Renal cortical epithelial cell (primary cell): ENCODE data around the gene SPTAN1. TPM values are rescaled to one million over a fixed set of nuclear protein-coding genes. Genes with fewer than 3 reads are reported as not detected.
"Not testable (repeated sequence)": the region's sequence is repeated elsewhere in the genome, so short reads cannot be mapped to it uniquely, and the experiment has no call there.

Experiments
- DNase-seq: peaks from one replicate; pipeline ENCODE4 v3.0.0-alpha.2; 2011; ENCODE audit warnings: low read depth
- total RNA-seq: library from RNA; depleted of rRNA; stranded (reverse); fragments of >200 nt; gene quantifications from 2 replicates; pipeline ENCODE4 v1.2.3, GENCODE V29; 2014

Gene SPTAN1
- 206 and 420 TPM in 2 replicates for total RNA-seq

DNA sequence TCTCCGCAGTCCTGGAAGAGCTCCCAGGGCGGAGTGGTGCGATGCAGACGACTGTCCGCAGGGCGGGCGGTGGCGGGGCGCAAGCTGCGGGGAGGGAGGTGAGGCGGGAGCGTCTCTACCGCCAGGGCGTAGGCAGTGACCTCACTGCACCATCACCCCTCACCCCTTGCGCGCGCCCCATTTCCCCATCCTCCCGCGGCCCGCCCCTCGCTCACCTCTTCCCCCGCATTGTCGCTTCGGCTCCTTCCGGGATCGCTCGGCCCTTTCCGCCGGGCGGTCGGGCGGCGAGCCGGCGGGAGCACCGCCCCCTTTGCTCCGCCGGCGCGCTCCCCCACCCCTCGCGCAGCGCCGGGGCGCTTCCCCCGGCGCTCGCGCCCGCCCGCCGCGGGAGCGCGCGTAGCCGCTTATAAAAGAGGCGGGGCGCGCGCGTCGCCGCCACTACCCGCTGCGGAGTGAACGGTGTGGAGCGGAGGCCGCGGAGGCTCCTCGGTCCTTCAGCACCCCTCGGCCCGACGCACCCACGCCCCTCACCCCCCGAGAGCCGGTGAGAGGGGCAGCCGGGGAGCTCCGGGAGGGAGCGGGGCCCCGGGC is at the start of gene SPTAN1:
Gene SPTAN1 (plus strand): TSS at position 435 of the 591 bp plus-strand sequence. CDS start 14,154 bp downstream, outside the sequence.
- DNase-seq: peak; percentile 49

DNA sequence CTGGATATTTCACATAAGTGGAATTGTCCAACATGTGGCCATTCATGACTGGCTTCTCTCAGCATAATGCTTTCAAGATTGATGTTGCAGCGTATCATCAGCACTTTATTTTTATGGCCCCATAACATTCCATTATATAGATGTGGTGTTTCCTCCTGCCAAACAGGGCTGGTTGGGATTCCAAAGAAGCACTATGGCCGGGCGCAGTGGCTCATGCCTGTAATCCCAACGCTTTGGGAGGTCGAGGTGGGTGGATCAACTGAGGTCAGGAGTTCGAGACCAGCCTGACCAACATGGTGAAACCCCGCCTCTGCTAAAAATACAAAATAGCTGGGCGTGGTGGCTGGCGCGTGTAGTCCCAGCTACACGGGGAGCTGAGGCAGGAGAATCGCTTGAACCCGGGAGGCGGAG is 49.0 kb upstream of the SPTAN1 start:
- not testable (repeated sequence) for DNase-seq

DNA sequence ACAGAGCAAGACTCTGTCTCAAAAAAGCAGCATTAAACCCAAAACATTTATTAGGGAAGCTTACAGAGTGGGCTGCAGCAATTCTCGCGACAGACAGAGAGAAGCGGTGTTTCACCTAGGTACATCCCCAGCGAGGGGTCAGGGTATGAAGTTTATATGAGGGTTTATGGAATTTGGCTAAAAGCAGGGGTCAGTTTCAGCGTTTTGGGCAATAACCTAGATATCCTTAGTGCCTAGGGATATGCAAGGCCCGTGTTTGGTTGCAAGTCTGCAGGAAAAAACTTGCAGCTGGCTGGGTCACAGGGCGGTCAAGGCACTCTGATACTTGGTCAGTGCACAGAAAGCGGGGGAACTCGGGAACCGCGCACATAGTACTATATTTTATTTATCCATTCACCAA is 48.5 kb upstream of the SPTAN1 start:
- DNase-seq: no peak

DNA sequence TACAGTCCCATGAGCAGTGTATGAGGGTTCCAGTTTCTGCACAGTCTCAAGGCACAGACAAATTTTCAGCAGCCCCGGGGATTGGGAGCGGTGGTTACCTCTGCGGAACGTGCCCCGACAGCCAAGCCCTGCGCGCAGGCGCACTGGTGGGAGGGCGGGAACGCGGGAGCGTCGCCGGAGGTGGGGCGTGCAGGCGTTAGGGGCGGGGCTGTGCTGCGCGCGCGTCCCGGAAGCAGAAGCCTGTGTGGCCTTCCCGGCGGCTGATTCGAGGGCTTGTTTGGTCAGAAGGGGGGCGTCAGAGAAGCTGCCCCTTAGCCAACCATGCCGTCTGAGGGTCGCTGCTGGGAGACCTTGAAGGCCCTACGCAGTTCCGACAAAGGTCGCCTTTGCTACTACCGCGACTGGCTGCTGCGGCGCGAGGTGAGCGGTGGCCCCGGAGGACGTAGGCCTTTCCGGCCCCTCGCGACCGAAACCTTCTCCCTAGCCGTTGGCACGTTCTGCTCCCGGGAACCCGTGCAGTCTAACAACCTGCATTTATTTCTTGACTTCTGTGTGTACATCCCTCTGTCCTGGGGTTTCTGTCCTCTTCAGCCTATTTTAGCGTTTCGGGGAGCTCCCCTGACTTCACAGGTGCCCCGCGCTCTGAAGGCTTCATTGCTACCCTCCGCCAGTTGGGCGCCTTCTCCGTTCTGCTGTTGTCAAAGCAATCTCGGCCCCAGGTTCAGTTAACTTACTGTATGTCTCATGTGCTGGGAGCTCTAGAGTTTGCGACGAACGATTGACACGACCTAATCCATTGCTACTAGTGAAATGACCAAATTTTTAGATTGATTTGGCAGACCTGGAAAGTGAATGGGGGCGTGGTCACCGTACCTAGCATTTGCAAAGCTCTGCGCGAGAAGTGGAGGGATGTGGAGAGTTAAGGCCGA is 47.6 kb upstream of the SPTAN1 start, which contains the start of gene GLE1:
Gene GLE1 (plus strand): TSS at position 235 of the 929 bp plus-strand sequence. CDS start 87 bp downstream, at position 322.
- peak; percentile 75 for DNase-seq

DNA sequence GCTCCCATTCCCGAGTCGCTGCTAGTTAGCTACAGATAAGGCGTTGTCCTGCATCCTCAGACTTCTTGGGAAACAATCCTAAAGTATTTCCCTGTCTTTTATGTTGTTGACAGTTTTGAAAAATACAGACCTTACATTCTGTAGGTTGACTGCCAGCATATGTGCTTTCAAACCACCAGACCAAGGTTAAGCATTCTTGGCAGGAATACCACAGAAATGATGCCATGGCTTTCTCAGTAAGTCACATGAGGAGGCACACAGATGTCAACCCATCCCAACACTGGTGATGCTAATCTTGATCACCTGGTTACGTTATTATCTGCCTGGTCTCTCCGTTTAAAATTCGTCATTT is 47.0 kb upstream of the SPTAN1 start:
- no peak for DNase-seq

DNA sequence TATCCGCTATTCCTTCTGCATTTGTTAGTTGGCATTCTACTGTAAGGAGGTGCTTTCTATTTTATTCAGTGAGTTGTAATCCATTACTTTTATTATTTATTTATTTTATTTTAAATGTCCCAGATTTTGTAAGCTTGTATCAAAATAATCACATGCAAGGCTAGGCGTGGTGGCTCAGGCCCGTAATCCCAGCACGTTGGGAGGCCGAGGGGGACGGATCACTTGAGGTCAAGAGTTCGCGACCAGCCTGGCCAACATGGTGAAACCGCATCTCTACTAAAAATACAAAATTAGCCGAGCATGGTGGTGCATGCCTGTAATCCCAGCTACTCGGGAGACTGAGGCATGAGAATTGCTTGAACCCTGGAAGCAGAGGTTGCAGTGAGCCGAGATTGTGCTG is 46.5 kb upstream of the SPTAN1 start:
- DNase-seq: not testable (repeated sequence)

DNA sequence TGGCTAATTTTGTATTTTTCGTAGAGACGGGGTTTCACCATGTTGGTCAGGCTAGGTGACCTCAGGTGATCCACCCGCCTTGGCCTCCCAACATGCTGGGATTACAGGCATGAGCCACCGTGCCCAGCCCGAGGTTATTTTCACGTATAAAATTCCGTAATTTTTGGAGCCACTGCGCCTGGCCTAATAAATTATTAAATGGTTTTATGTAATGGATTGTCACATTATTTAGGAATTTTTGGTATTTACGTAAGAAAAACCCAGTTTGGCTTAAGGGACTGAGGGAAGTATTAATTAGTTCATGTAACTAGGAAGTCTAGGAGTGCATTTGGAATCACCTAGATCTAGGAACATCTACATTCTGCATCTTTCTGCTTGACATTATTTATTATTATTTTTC is 39.6 kb upstream of the SPTAN1 start:
- DNase-seq: no peak

DNA sequence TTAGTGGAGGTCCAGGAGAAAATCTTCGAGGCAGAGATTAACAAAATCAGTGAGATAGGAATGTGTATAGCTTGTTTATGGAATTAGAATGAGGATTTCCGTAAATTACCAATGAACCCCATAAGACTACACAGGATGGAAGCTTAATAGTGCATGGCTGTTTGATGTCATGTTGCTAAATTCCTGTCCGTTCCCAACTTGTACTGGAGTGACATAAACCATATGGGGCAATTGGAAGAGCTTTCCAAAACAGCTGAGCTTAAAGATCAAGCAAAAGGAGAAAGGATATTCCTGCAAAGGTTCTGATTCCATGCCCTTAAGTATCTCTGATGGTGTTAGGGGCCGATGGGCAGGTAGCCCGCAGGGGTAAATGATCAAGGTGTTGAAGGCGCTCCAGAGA is 30.4 kb upstream of the SPTAN1 start:
- no peak for DNase-seq

DNA sequence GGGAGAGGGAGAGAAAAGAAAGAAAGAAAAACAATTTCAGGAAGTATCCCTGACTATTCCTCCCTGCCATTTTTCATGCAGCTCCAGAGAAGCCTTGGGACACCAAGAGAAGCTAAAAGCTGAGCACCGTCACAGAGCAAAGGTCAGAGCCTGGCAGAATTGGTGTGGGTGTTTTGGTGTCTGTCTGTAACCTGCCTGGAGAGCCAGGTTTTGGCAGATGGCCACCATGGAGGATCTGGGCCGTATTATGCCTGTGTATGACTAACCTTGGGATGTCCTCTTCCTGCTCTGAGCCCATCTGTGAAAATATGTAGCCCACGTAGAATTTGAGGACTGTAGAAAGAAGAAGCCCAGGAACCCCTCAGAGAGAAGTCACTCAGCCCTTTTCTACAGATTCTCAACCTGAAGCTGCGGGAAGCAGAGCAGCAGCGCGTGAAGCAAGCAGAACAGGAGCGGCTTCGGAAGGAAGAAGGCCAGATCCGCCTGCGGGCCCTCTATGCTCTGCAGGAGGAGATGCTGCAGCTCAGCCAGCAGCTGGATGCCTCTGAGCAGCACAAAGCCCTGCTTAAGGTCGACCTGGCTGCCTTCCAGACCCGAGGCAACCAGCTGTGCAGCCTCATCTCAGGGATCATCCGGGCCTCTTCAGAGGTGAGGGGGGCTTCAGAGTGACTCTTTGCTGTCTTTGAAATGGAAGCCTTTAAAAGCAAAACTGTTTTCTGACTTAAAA is 29.0 kb upstream of the SPTAN1 start:
- peak; percentile 10 for DNase-seq

DNA sequence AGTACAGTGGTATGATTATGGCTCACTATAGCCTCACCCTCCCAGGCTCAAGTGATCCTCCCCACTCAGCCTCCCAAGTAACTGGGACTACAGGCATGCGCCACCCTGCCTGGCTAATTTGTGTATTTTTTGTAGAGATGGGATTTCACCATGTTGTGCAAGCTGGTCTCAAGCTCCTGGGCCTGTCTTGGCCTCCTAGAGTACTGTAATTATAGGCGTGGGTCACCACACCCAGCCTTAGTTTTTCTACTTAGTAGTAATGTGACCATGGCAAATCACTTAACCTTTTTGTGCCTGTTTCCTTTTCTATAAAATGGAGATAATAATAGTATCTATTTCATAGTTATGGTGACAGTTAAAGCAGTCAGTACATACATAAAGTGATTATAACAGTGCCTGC is 25.7 kb upstream of the SPTAN1 start:
- DNase-seq: no peak

DNA sequence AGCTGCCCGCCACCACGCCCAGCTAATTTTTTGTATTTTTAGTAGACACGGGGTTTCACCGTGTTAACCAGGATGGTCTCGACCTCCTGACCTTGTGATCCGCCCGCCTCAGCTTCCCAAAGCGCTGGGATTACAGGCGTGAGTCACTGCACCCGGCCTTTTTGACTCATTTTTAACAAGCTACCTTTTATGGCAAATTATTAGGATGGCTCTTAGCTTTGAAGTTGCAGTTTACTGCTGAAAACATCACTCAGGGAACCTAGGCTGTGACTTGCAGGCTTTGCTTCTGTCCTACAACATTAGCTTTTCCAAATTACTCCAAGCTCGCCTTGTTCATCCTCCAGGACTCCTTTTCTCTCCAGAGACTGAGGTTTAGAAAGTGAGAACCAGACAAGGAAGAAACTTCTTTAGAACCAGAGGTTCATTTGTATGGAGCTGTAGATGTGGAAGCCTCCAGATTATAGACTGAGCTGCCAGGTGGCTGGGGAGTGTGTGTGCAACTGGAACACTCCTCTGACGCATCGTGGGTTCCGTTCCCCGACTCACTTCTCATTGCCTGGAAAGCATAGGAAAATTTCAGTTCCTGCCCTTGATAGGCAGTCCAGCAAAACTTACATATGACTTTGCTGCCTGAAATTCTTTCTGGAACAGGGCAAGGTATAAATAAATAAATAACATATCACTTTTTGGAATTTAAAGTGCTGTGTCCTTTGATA is 23.8 kb upstream of the SPTAN1 start:
- no peak for DNase-seq

DNA sequence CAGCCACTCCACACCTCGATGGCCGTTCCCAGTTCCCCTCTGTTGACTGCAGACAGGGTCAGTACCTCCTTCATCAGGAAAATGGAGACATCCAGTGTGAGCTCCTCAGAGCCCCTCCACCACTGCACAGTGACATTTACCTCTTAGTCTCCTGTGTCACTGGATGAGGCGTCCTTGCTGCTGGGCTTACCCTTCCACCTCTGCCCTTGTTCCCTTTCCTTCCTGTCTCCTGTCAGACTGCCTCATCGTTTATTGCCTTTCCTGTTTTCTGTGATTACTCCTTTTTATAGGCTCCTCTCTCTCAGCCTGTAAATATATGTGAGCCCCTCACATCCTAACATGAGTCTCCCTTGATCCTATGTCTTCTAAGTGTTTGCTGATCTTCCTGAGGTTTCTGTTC is 23.2 kb upstream of the SPTAN1 start:
- DNase-seq: no peak

DNA sequence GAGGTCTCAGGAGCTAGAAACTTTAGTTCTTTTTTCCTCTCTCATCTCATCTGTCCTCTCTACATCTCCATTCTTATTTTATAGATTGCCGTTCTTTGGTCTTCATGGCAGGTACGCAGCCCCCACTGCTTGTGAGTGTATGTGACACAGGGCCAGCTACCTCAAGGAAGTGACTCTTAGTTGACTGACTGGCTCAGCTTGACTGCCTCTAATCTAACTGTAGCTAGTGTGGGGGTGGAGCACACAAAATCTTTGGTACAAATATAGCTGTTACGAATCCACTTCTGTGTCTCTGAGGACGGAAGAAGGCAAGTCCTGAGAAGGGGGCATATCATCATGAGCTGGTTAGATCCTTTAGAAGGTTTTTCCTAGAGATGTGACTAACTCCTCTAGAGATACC is 19.8 kb upstream of the SPTAN1 start:
- no peak for DNase-seq

DNA sequence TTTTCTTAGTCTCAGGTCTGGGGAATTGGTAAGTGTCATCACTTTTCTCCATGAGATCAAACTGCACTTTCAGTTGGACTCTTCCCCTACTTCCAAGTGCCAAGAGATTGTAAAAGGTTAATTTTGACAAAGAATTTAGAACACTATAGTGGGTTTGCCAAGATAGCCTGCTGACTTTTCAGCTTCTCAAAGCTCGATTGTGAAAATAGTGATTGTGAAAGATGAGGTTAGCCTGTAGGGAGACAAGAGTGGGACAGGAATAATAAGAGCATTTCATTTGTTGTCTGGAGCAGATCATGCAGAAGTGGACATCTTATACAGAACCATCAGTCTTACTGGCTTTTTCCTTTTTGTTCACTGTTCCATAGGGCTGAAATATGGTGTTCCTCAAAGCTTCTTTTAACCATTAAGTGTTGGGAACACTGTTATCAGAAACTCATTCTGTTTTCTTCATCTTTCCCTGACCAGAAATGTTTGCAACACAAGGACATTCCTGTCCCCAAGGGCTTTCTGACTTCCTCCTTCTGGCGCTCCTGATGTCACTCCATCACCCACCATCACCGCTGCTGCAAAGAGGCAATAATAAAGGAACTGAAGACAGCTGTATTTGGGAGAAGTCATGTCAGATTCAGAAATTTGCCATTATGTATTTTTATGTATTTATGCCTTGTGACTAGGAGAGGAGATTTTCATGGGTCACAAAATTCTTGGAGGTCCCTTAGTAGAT is 11.6 kb upstream of the SPTAN1 start:
- DNase-seq: no peak

DNA sequence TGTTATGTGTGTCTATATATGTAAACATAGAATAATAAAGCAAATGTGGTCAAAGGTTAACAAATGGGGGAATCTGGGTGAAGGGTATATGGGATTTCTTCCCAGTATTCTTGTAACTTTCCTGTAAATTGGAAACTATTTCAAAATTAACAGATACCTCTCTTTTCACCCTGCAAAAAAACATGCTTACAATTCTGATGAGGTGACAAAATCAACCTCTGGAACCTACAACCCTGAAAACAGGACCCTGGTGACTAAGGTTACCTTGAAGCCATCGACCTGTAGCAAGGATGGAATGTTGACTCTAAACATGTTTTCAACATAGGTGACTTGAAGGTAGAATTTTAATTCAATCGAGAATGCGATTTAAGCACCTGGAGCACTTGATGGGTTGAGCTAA is 5.9 kb upstream of the SPTAN1 start:
- no peak for DNase-seq

DNA sequence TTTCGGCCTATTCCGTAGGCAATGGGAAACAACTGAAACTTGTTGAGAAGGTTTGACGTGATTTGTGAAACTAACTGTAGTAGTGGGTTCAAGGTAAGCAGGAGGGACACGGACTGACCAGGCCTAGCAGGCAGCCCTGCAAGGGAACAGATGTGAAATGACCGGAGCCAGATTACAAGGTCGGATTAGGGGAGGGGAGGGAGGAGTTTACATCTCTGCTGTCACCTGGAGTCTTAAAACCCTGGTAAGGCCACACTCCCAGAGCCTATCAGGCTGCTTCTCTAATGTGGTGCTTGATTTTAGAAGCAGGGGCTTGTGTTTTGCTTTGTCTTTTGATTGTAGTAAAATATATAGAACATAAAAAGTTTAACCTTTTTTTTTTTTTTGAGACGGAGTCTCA is 3.5 kb upstream of the SPTAN1 start:
- no peak for DNase-seq

DNA sequence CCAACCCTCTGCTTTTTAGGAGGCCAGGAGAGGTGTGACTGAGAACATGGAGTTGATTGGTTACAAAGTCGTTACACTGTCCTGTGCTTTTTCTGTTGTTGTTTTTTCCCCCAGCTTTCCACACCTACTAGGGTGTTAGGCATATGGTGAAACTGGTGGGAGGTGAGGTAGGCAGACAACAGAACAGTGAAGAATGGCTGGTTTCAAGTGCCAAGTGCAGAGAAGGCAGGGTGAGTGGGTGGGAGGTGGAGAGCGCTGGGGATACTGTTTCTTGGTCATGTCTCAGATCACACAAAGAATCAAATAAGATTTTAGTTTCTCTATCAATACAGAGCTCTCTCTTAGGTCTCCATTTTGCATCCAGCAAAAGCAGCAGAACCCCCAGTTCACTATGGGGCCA is 2.2 kb upstream of the SPTAN1 start:
- DNase-seq: no peak

DNA sequence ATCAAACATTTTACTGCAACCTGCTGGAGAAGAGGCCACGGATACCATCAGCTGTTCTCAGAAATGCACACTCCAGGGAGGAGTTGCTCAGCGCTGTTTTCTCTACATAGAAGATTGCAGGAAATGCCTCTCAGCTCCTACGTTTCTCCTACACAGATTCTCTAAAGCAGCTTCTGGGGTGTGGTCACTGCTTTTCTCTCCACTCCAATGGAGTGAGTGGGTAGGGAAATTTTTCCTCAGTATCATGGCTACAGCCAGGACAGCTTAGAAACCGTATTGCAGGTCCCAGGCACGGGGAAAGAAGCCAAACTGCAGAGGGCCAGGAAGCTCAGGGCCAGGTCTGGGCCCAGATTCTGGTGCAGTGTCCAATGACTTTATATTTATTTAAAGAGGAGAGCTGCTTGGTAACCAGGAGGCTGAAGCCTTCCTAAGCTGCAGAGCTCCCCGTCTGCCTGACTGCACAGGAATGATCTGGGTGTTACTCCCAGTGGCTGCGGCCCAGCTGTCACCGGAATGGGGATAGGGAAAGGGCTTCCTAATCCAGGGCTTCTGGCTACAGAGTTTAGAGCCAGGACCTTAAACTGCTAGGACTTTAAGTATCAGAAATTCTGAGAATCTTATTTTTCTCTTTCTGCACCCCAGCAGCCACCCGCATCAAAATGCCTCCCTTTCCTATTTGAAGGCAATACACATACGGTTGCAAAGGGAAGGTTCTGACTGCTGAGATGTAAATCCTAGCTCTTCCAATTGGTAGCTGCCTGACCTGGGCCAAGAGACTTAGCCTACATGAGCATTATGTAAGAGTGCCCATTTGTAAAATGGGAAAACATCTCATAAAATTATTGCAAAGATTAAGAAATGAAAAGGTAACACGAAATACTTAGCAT is 1.4 kb upstream of the SPTAN1 start:
- no peak for DNase-seq

DNA sequence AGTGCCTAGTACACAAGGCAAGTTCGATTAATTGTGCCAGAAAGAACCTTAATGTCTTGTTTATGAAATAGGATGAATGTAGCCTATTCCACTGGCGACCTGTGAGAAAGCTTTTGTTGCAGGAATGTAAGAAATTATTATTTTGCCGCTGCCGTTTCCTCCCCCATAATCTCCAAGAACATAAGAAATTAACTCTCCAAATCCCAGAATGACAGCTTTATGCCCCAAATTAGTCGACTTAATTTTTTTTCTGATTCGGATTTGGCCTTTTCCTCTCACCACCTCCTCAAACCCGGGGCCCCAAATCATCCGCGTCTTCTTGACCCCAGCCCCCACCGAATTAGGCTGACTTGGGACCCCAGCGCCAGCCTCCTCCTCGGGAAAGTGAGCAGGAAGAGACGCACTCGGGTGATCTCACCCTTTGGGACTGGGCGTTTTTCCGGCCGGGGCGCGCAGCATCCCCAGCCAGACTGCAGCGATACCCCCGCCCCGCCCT is 682 bp upstream of the SPTAN1 start:
- no peak for DNase-seq
